ENCODE results near the gene CLPSL2. TPM values are rescaled to one million over a fixed set of nuclear protein-coding genes. Genes with fewer than 3 reads are reported as not detected.

The CLPSL2 gene
- total RNA-seq, 4 donors from 2014 or later: not detected

- no peaks in the 10 kb centered on the region for H3K36me3 ChIP-seq
- H3K4me3 ChIP-seq: no peak overlapping the region
- ATAC-seq: no peak
- peaks cover 0 to 6% (median 4%) of the 10 kb centered on the region in 3 donors for H3K4me1 ChIP-seq
- WGBS, 2 donors (ENCODE audit: low coverage in 1 of 2): 89% methylated on average over 2 of the region's 2 CpGs; no CpG with 5 or more reads in 1 of the 2 donors
- no peaks in the 10 kb centered on the region for H3K9me3 ChIP-seq
- H3K27me3 ChIP-seq: peaks cover 64% of the 10 kb centered on the region
- no peak for TF ChIP-seq POLR2A (IDR thresholded peaks at IDR 0.05)
- TF ChIP-seq POLR2AphosphoS5 (IDR thresholded peaks at IDR 0.05): no peak
- no peak for TF ChIP-seq EP300 (IDR thresholded peaks at IDR 0.05)
- no peak for TF ChIP-seq CTCF (IDR thresholded peaks at IDR 0.05)
- no peak overlapping the region for H3K27ac ChIP-seq
Observed at GRCh38 chr6:35781290-35781689, 4.9 kb downstream of the CLPSL2 start.

- H3K27ac ChIP-seq: no peak overlapping the region
- TF ChIP-seq POLR2AphosphoS5 (IDR thresholded peaks at IDR 0.05) (no peak), CTCF (IDR thresholded peaks at IDR 0.05) (no peak), EP300 (IDR thresholded peaks at IDR 0.05) (no peak), POLR2A (IDR thresholded peaks at IDR 0.05) (no peak)
- H3K27me3 ChIP-seq: peaks cover 64% of the 10 kb centered on the region
- no peak overlapping the region for H3K4me3 ChIP-seq
- H3K9me3 ChIP-seq: no peaks in the 10 kb centered on the region
- no peaks in the 10 kb centered on the region for H3K4me1 ChIP-seq
- WGBS, 2 donors (ENCODE audit: low coverage in 1 of 2): 46 to 80% methylated on average over 1 to 3 of the region's 3 CpGs
- no peaks in the 10 kb centered on the region for H3K36me3 ChIP-seq
- ATAC-seq: no peak
Observed at GRCh38 chr6:35782424-35782823, 6.0 kb downstream of the CLPSL2 start.

- H3K9me3 ChIP-seq: no peaks in the 10 kb centered on the region
- 58 to 85% methylated on average over 2 of the region's 2 CpGs for WGBS, 2 donors (ENCODE audit: low coverage in 1 of 2)
- peaks cover 66% of the 10 kb centered on the region for H3K27me3 ChIP-seq
- H3K36me3 ChIP-seq: no peaks in the 10 kb centered on the region
- TF ChIP-seq POLR2A (IDR thresholded peaks at IDR 0.05) (no peak), EP300 (IDR thresholded peaks at IDR 0.05) (no peak), CTCF (IDR thresholded peaks at IDR 0.05) (no peak), POLR2AphosphoS5 (IDR thresholded peaks at IDR 0.05) (no peak)
- H3K4me1 ChIP-seq: no peaks in the 10 kb centered on the region
- no peak overlapping the region for H3K4me3 ChIP-seq
- no peak for ATAC-seq
- no peak overlapping the region for H3K27ac ChIP-seq
Observed at GRCh38 chr6:35784200-35784599, 7.8 kb downstream of the CLPSL2 start.

- H3K36me3 ChIP-seq: no peaks in the 10 kb centered on the region
- TF ChIP-seq CTCF (IDR thresholded peaks at IDR 0.05) (no peak), POLR2A (IDR thresholded peaks at IDR 0.05) (no peak), EP300 (IDR thresholded peaks at IDR 0.05) (no peak), POLR2AphosphoS5 (IDR thresholded peaks at IDR 0.05) (no peak)
- no peak overlapping the region for H3K27ac ChIP-seq
- H3K4me1 ChIP-seq: no peaks in the 10 kb centered on the region
- H3K4me3 ChIP-seq: no peak overlapping the region
- H3K9me3 ChIP-seq: no peaks in the 10 kb centered on the region
- ATAC-seq: no peak
- 0 to 70% methylated on average over 1 to 2 of the region's 2 CpGs for WGBS, 2 donors (ENCODE audit: low coverage in 1 of 2)
- H3K27me3 ChIP-seq: peaks cover 73% of the 10 kb centered on the region
Observed at GRCh38 chr6:35786272-35786671, 9.9 kb downstream of the CLPSL2 start.

- no peak for TF ChIP-seq CTCF (IDR thresholded peaks at IDR 0.05)
- TF ChIP-seq EP300 (IDR thresholded peaks at IDR 0.05): no peak
- no peak for TF ChIP-seq POLR2A (IDR thresholded peaks at IDR 0.05)
- TF ChIP-seq POLR2AphosphoS5 (IDR thresholded peaks at IDR 0.05): no peak
- no peak for ATAC-seq
- H3K4me3 ChIP-seq: no peak overlapping the region
- no peaks in the 10 kb centered on the region for H3K36me3 ChIP-seq
- peaks cover 76% of the 10 kb centered on the region for H3K27me3 ChIP-seq
- H3K9me3 ChIP-seq: no peaks in the 10 kb centered on the region
- H3K4me1 ChIP-seq: no peaks in the 10 kb centered on the region
- 71% methylated on average over 22 of the region's 25 CpGs; no CpG with 5 or more reads in 1 of the 2 donors for WGBS, 2 donors (ENCODE audit: low coverage in 1 of 2)
- no peak overlapping the region for H3K27ac ChIP-seq
Observed at GRCh38 chr6:35786810-35787209, 10.4 kb downstream of the CLPSL2 start.
